OCI-LY3 (cell line): ENCODE data around the gene ITPR1.

Source experiments
- H2AFZ ChIP-seq: fragments of 200-600, 300-600 bp; shearing (Covaris generic); 2 replicates; pipeline ENCODE4 v1.6.0; 2014; ENCODE audit warnings: antibody characterized with exemption, low read depth, low read length
- H3K27ac ChIP-seq: fragments of 200-600, 300-600 bp; sonication (generic); 2 replicates; pipeline ENCODE4 v1.5.1; 2014; ENCODE audit warnings: mild to moderate bottlenecking, low read length, moderate library complexity, mixed read lengths
- H3K27me3 ChIP-seq: fragments of 200-600, 300-600 bp; sonication (generic); 2 replicates; pipeline ENCODE4 v1.6.1; 2014; ENCODE audit warnings: low read depth, low read length, mixed read lengths
- H3K36me3 ChIP-seq: fragments of 200-600, 300-600 bp; sonication (generic); replicated peaks from 2 replicates; pipeline ENCODE3; 2014; ENCODE audit warnings: low read depth, low read length, mixed read lengths
- H3K4me1 ChIP-seq: fragments of 300-600, 200-600 bp; sonication (generic); 2 replicates; pipeline ENCODE4 v1.6.1; 2014; ENCODE audit warnings: low read length, mixed read lengths
- H3K4me2 ChIP-seq: fragments of 200-600, 300-600 bp; sonication (generic); 2 replicates; pipeline ENCODE4 v1.6.1; 2014; ENCODE audit warnings: low read length, mixed read lengths
- H3K4me3 ChIP-seq: fragments of 300-600, 200-600 bp; sonication (generic); 2 replicates; pipeline ENCODE4 v1.5.1; 2014; ENCODE audit warnings: antibody characterized with exemption, mild to moderate bottlenecking, low read length, moderate library complexity
- H3K79me2 ChIP-seq: fragments of 300-600, 200-600 bp; shearing (Covaris generic); 2 replicates; pipeline ENCODE4 v1.6.1; 2014; ENCODE audit warnings: mild to moderate bottlenecking, low read length, mixed read lengths
- H3K9ac ChIP-seq: fragments of 300-600, 200-600 bp; shearing (Covaris generic); 2 replicates; pipeline ENCODE4 v1.6.0; 2014; ENCODE audit warnings: mild to moderate bottlenecking, low read length, moderate library complexity
- H3K9me3 ChIP-seq: fragments of 200-600, 300-600 bp; shearing (Covaris generic); 2 replicates; pipeline ENCODE4 v1.6.1; 2014; ENCODE audit warnings: low read length, mixed read lengths; ENCODE audit not compliant: insufficient read depth
- H4K20me1 ChIP-seq: fragments of 200-600, 300-600 bp; sonication (generic); 2 replicates; pipeline ENCODE4 v1.6.1; 2016; ENCODE audit warnings: low read length, mixed read lengths; ENCODE audit not compliant: insufficient read depth
- EZH2phosphoT487 ChIP-seq: fragments of 200-600 bp; shearing (Covaris generic); IDR thresholded peaks from 2 replicates; pipeline ENCODE4 v1.6.1; 2018; ENCODE audit warnings: antibody characterized with exemption, mixed run types, low read depth
- TF ChIP-seq, protein P1 (sequence below): fragments of 200-600, 300-600 bp; sonication (generic); IDR thresholded peaks from 2 replicates; pipeline ENCODE4 v1.5.1; 2014; ENCODE audit warnings: antibody characterized with exemption, low read length, low read depth

ITPR1 gene

DNA sequence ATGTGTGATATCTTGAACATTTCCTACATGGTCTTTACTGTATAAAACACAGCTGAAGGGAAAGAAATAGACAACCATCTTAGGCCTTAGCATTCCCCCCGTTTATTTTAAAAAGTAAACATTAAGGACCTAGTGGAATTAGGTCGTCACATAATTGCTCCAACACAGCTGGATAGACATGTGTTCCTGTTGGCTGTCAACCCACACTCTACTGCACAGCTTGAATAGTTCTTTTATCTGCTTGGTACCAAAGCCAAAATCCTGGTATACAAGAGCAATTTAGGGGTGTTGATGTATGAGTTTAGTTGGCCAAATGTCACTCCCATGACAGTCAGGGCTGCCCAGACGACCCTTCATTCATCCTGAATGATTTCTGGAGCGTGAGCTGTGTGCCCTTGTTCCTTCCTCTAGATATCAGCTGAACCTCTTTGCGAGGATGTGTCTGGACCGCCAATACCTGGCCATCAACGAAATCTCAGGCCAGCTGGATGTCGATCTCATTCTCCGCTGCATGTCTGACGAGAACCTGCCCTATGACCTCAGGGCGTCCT is 179.7 kb downstream of the ITPR1 start:
- Histone ChIP-seq H3K79me2 (no peaks in the 10 kb centered on the region), H3K4me3 (no peak overlapping the region), H3K4me2 (no peak overlapping the region), H4K20me1 (no peaks in the 10 kb centered on the region), H2AFZ (no peak overlapping the region), H3K9me3 (no peaks in the 10 kb centered on the region), H3K9ac (no peak overlapping the region), H3K27ac (no peak overlapping the region), H3K36me3 (no peaks in the 10 kb centered on the region), H3K4me1 (no peaks in the 10 kb centered on the region), H3K27me3 (no peaks in the 10 kb centered on the region)
- TF ChIP-seq EZH2phosphoT487: no peak
- TF ChIP-seq, protein P1, sequence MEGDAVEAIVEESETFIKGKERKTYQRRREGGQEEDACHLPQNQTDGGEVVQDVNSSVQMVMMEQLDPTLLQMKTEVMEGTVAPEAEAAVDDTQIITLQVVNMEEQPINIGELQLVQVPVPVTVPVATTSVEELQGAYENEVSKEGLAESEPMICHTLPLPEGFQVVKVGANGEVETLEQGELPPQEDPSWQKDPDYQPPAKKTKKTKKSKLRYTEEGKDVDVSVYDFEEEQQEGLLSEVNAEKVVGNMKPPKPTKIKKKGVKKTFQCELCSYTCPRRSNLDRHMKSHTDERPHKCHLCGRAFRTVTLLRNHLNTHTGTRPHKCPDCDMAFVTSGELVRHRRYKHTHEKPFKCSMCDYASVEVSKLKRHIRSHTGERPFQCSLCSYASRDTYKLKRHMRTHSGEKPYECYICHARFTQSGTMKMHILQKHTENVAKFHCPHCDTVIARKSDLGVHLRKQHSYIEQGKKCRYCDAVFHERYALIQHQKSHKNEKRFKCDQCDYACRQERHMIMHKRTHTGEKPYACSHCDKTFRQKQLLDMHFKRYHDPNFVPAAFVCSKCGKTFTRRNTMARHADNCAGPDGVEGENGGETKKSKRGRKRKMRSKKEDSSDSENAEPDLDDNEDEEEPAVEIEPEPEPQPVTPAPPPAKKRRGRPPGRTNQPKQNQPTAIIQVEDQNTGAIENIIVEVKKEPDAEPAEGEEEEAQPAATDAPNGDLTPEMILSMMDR: no peak

DNA sequence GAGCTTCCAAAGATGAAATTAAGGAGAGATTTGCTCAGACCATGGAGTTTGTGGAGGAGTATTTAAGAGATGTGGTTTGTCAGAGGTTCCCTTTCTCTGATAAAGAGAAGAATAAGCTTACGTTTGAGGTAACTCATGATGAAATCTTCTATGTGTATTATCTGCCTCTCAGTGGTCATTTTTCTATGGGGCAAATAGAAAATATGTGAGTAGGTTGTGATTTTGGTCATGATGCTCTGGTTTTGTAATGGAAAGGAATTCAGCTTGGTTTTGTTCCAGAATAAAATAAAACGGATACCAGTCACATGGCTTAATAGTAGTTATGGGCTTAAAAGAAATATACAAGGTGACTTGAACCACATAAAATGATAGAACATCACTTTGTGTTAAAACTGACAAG is 181.1 kb downstream of the ITPR1 start:
- no peaks in the 10 kb centered on the region for H3K79me2 ChIP-seq
- no peaks in the 10 kb centered on the region for H4K20me1 ChIP-seq
- TF ChIP-seq EZH2phosphoT487: no peak
- TF ChIP-seq, protein P1: no peak
- H3K9ac ChIP-seq: no peak overlapping the region
- H3K9me3 ChIP-seq: no peaks in the 10 kb centered on the region
- H3K4me3 ChIP-seq: no peak overlapping the region
- H3K27ac ChIP-seq: no peak overlapping the region
- H3K4me1 ChIP-seq: no peaks in the 10 kb centered on the region
- no peak overlapping the region for H2AFZ ChIP-seq
- H3K4me2 ChIP-seq: no peak overlapping the region
- H3K27me3 ChIP-seq: no peaks in the 10 kb centered on the region
- no peaks in the 10 kb centered on the region for H3K36me3 ChIP-seq

DNA sequence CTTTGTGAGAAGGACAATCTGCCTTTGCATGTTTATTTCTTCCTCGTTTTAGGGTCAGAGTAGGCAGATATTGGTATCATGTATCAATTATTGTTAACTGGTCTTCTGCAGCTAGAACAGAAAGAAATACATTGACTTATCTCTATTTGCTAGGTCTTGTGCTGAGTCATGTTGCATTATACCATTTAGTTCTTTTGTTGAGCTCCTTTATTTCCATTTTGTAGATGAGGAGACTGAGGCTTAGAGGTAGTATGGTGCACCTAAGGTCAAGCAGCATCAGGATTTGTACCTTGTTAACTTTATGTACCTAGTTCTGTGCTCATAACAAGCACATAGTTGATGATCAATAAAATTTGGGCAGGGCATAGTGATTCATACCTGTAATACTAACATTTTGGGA is 182.6 kb downstream of the ITPR1 start:
- no peaks in the 10 kb centered on the region for H3K9me3 ChIP-seq
- H3K27ac ChIP-seq: no peak overlapping the region
- no peak overlapping the region for H2AFZ ChIP-seq
- no peaks in the 10 kb centered on the region for H3K27me3 ChIP-seq
- no peak overlapping the region for H3K4me3 ChIP-seq
- no peaks in the 10 kb centered on the region for H3K36me3 ChIP-seq
- no peaks in the 10 kb centered on the region for H3K4me1 ChIP-seq
- TF ChIP-seq EZH2phosphoT487: no peak
- TF ChIP-seq, protein P1: no peak
- no peaks in the 10 kb centered on the region for H4K20me1 ChIP-seq
- H3K79me2 ChIP-seq: no peaks in the 10 kb centered on the region
- no peak overlapping the region for H3K9ac ChIP-seq
- no peak overlapping the region for H3K4me2 ChIP-seq

DNA sequence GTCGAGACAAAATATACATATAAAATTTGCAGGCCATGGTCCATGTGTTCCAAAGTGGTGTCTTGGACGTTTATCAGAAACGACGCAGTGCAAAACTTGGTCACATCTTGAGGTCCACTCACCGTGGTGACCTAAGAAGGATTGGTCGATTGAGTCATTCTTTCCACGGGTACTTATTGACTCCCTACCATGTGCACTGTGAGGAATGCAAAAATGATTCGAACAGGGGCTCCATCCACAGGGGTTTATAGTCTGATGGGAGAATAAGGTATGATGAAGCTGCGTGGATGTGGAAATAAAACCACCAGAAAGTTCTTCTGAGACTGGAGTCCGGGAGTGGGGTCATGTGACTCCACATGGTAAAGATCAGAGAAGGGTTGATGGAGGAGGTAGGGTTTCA is 185.2 kb downstream of the ITPR1 start:
- H3K27me3 ChIP-seq: no peaks in the 10 kb centered on the region
- no peak overlapping the region for H3K4me2 ChIP-seq
- no peaks in the 10 kb centered on the region for H3K4me1 ChIP-seq
- no peaks in the 10 kb centered on the region for H3K79me2 ChIP-seq
- no peak overlapping the region for H3K9ac ChIP-seq
- no peaks in the 10 kb centered on the region for H3K36me3 ChIP-seq
- no peak overlapping the region for H3K27ac ChIP-seq
- H3K4me3 ChIP-seq: no peak overlapping the region
- TF ChIP-seq EZH2phosphoT487: no peak
- TF ChIP-seq, protein P1: no peak
- no peak overlapping the region for H2AFZ ChIP-seq
- no peaks in the 10 kb centered on the region for H3K9me3 ChIP-seq
- no peaks in the 10 kb centered on the region for H4K20me1 ChIP-seq
